Stimulated activated effector memory CD8-positive, alpha-beta T cell treated with anti-CD3 and anti-CD28 coated beads, Interleukin-12 subunit alpha, Interleukin-12 subunit beta, amount 100 ng/mL, for 72 hours (primary cell): ENCODE data around the gene HGS.
A peak's percentile ranks its signal among the peaks of the same experiment; 100 is the strongest.

Experiments used
- ATAC-seq: fragments of 150-1000 bp; cut with Tn5 transposase; 2 replicates; pipeline ENCODE4 v1.10.0; 2021
- DNase-seq, 2 donors: peaks; one replicate each; pipeline ENCODE4 v3.0.0; 2021 to 2022; ENCODE audit warnings: low spot score in 2 of 2
- H3K27ac Mint-ChIP-seq: one replicate; pipeline ENCODE4 v1.8.0; 2022; ENCODE audit warnings: mild to moderate bottlenecking, mixed read lengths
- H3K36me3 Mint-ChIP-seq: one replicate; pipeline ENCODE4 v1.8.0; 2022; ENCODE audit warnings: mild to moderate bottlenecking, mixed read lengths
- H3K4me1 Mint-ChIP-seq: one replicate; pipeline ENCODE4 v1.8.0; 2022; ENCODE audit warnings: mixed read lengths
- H3K4me3 Mint-ChIP-seq: one replicate; pipeline ENCODE4 v1.8.0; 2022; ENCODE audit warnings: mild to moderate bottlenecking, mixed read lengths
- H3K9me3 Mint-ChIP-seq: one replicate; pipeline ENCODE4 v1.8.0; 2022; ENCODE audit warnings: mixed read lengths

Gene HGS

GRCh38 chr17:81648707-81649085, 35.1 kb upstream of the HGS start:
- H3K27ac Mint-ChIP-seq = no peak overlapping the region
- peaks cover 7% of the 10 kb centered on the region for H3K4me1 Mint-ChIP-seq
- no peak overlapping the region for H3K4me3 Mint-ChIP-seq
- no peak for ATAC-seq
- no peak for DNase-seq
- H3K36me3 Mint-ChIP-seq = peaks cover 4% of the 10 kb centered on the region
- H3K9me3 Mint-ChIP-seq = no peaks in the 10 kb centered on the region

GRCh38 chr17:81650951-81651350, 32.9 kb upstream of the HGS start:
- H3K9me3 Mint-ChIP-seq = no peaks in the 10 kb centered on the region

GRCh38 chr17:81651692-81652091, 32.1 kb upstream of the HGS start:
- no peak for DNase-seq
- ATAC-seq = no peak
- Mint-ChIP-seq H3K36me3 (peaks cover 6% of the 10 kb centered on the region), H3K4me1 (peaks cover 12% of the 10 kb centered on the region), H3K4me3 (no peak overlapping the region), H3K27ac (no peak overlapping the region), H3K9me3 (no peaks in the 10 kb centered on the region)

More at GRCh38 chr17:81650951-81651350, 32.9 kb upstream of the HGS start:
- ATAC-seq (no peak), DNase-seq (no peak)
- no peak overlapping the region for H3K27ac Mint-ChIP-seq
- H3K4me3 Mint-ChIP-seq = no peak overlapping the region
- peaks cover 12% of the 10 kb centered on the region for H3K4me1 Mint-ChIP-seq
- H3K36me3 Mint-ChIP-seq = peaks cover 6% of the 10 kb centered on the region

GRCh38 chr17:81652906-81653771, 30.7 kb upstream of the HGS start:
- ATAC-seq (peak; percentile 46), DNase-seq (no peak)
- Mint-ChIP-seq H3K27ac (peak overlapping the region; percentile 83), H3K4me3 (peak overlapping the region; percentile 61), H3K4me1 (peaks cover 12% of the 10 kb centered on the region), H3K9me3 (no peaks in the 10 kb centered on the region), H3K36me3 (peaks cover 6% of the 10 kb centered on the region)

GRCh38 chr17:81655378-81656117, 28.3 kb upstream of the HGS start:
- H3K4me3 Mint-ChIP-seq = no peak overlapping the region
- H3K4me1 Mint-ChIP-seq = peaks cover 12% of the 10 kb centered on the region
- H3K36me3 Mint-ChIP-seq = peaks cover 6% of the 10 kb centered on the region
- ATAC-seq (no peak), DNase-seq (no peak)
- no peak overlapping the region for H3K27ac Mint-ChIP-seq
- H3K9me3 Mint-ChIP-seq = no peaks in the 10 kb centered on the region

- no peak within 1 kb of the TSS for H3K4me3 Mint-ChIP-seq
- H3K36me3 Mint-ChIP-seq = peaks cover 6% of the 10 kb centered on the region
- H3K9me3 Mint-ChIP-seq = no peaks in the 10 kb centered on the region
- no peak for ATAC-seq
- H3K4me1 Mint-ChIP-seq = peaks cover 12% of the 10 kb centered on the region
- DNase-seq = no peak
- no peak within 1 kb of the TSS for H3K27ac Mint-ChIP-seq
Observed at GRCh38 chr17:81656118-81656743, 27.6 kb upstream of the HGS start, which contains the start of gene PDE6G. PDE6G (minus strand) TSS chr17:81656542; CDS start chr17:81653305, 3,237 bp downstream.

- ATAC-seq = no peak
- H3K27ac Mint-ChIP-seq = no peak overlapping the region
- H3K4me1 Mint-ChIP-seq = peaks cover 12% of the 10 kb centered on the region
- peaks cover 6% of the 10 kb centered on the region for H3K36me3 Mint-ChIP-seq
- no peaks in the 10 kb centered on the region for H3K9me3 Mint-ChIP-seq
- no peak for DNase-seq
- H3K4me3 Mint-ChIP-seq = no peak overlapping the region
Observed at GRCh38 chr17:81656835-81657234, 27.0 kb upstream of the HGS start.

GRCh38 chr17:81659038-81659437, 24.8 kb upstream of the HGS start:
- no peak for DNase-seq
- H3K4me3 Mint-ChIP-seq = no peak overlapping the region
- peaks cover 6% of the 10 kb centered on the region for H3K36me3 Mint-ChIP-seq
- ATAC-seq = no peak
- no peaks in the 10 kb centered on the region for H3K9me3 Mint-ChIP-seq
- no peak overlapping the region for H3K27ac Mint-ChIP-seq
- peaks cover 2% of the 10 kb centered on the region for H3K4me1 Mint-ChIP-seq

GRCh38 chr17:81660441-81660840, 23.4 kb upstream of the HGS start:
- H3K36me3 Mint-ChIP-seq = peaks cover 16% of the 10 kb centered on the region
- DNase-seq = no peak
- H3K4me3 Mint-ChIP-seq = no peak overlapping the region
- H3K9me3 Mint-ChIP-seq = no peaks in the 10 kb centered on the region
- peaks cover 7% of the 10 kb centered on the region for H3K4me1 Mint-ChIP-seq
- no peak for ATAC-seq
- no peak overlapping the region for H3K27ac Mint-ChIP-seq

- no peak overlapping the region for H3K27ac Mint-ChIP-seq
- ATAC-seq (no peak), DNase-seq (no peak)
- H3K4me1 Mint-ChIP-seq = peaks cover 15% of the 10 kb centered on the region
- peaks cover 29% of the 10 kb centered on the region for H3K36me3 Mint-ChIP-seq
- no peak overlapping the region for H3K4me3 Mint-ChIP-seq
- no peaks in the 10 kb centered on the region for H3K9me3 Mint-ChIP-seq
Observed at GRCh38 chr17:81662002-81662401, 21.8 kb upstream of the HGS start.

- Mint-ChIP-seq H3K27ac (peak overlapping the region; percentile 17), H3K4me1 (peaks cover 28% of the 10 kb centered on the region)
Observed at GRCh38 chr17:81664051-81664470, 19.8 kb upstream of the HGS start.

GRCh38 chr17:81665205-81666091, 18.4 kb upstream of the HGS start:
- DNase-seq (peak; percentile 30 to 76), ATAC-seq (peak; percentile 56)
- peaks cover 32% of the 10 kb centered on the region for H3K4me1 Mint-ChIP-seq
- H3K36me3 Mint-ChIP-seq = peaks cover 63% of the 10 kb centered on the region
- H3K4me3 Mint-ChIP-seq = peak overlapping the region; percentile 91
- H3K27ac Mint-ChIP-seq = peak overlapping the region; percentile 96
- H3K9me3 Mint-ChIP-seq = no peaks in the 10 kb centered on the region

More at GRCh38 chr17:81664051-81664470, 19.8 kb upstream of the HGS start:
- no peak for ATAC-seq
- Mint-ChIP-seq H3K9me3 (no peaks in the 10 kb centered on the region), H3K4me3 (peak overlapping the region; percentile 91), H3K36me3 (peaks cover 49% of the 10 kb centered on the region)
- DNase-seq = no peak

GRCh38 chr17:81666092-81666341, 17.8 kb upstream of the HGS start:
- ATAC-seq (peak; percentile 37), DNase-seq (no peak)
- Mint-ChIP-seq H3K36me3 (peaks cover 69% of the 10 kb centered on the region), H3K27ac (peak overlapping the region; percentile 96), H3K9me3 (no peaks in the 10 kb centered on the region), H3K4me1 (peaks cover 32% of the 10 kb centered on the region), H3K4me3 (peak overlapping the region; percentile 91)

GRCh38 chr17:81666342-81667191, 17.2 kb upstream of the HGS start, which contains the start of the genes CCDC137 and OXLD1:
CCDC137 (plus strand) TSS chr17:81666737; CDS start chr17:81666767, 30 bp downstream.
OXLD1 (minus strand) TSS chr17:81666605; CDS start chr17:81666577, 28 bp downstream.
- peak; percentile 85 to 95 for DNase-seq
- ATAC-seq = peak; percentile 95
- Mint-ChIP-seq H3K27ac (peak within 1 kb of the TSS; percentile 96), H3K4me1 (peaks cover 32% of the 10 kb centered on the region), H3K4me3 (peak within 1 kb of the TSS; percentile 91), H3K9me3 (no peaks in the 10 kb centered on the region), H3K36me3 (peaks cover 74% of the 10 kb centered on the region)
